Chondrocyte (in vitro differentiated cells): ENCODE measurements around the gene SUPT4H1. TPM values are rescaled to one million over a fixed set of nuclear protein-coding genes. Genes with fewer than 3 reads are reported as not detected.
A peak's percentile ranks its signal among the peaks of the same experiment; 100 is the strongest.

Experiments used
- DNase-seq: peaks from one replicate; pipeline ENCODE4 v3.0.0; 2021; ENCODE audit warnings: mixed read lengths, low spot score
- H3K27ac Mint-ChIP-seq: one replicate; pipeline ENCODE4 v1.8.0; 2021; ENCODE audit warnings: mild to moderate bottlenecking, moderate library complexity, mixed read lengths; ENCODE audit not compliant: unreplicated experiment
- H3K27me3 Mint-ChIP-seq: 2 replicates; pipeline ENCODE4 v1.8.0; 2021; ENCODE audit warnings: low read depth, mixed read lengths
- H3K36me3 Mint-ChIP-seq: 2 replicates; pipeline ENCODE4 v1.8.0; 2021; ENCODE audit warnings: low read depth, mixed read lengths
- H3K4me1 Mint-ChIP-seq: 2 replicates; pipeline ENCODE4 v1.8.0; 2021; ENCODE audit warnings: low read depth, mild to moderate bottlenecking, mixed read lengths
- H3K4me3 Mint-ChIP-seq: one replicate; pipeline ENCODE4 v1.8.0; 2021; ENCODE audit warnings: mild to moderate bottlenecking, moderate library complexity, mixed read lengths; ENCODE audit not compliant: unreplicated experiment
- H3K9me3 Mint-ChIP-seq: 2 replicates; pipeline ENCODE4 v1.8.0; 2021; ENCODE audit warnings: low read depth, mixed read lengths
- CTCF ChIP-seq: fragments of 200-600 bp; sonication (generic); IDR thresholded peaks from 2 replicates; pipeline ENCODE4 v1.5.0; 2021; ENCODE audit warnings: antibody characterized with exemption, mild to moderate bottlenecking, moderate library complexity
- total RNA-seq: library from RNA; stranded (reverse); gene quantifications from 3 replicates; pipeline ENCODE4 v1.2.1, GENCODE V29; 2021

The SUPT4H1 gene
- total RNA-seq, 1 donor from 2014 or later: 57.4 TPM

GRCh38 chr17:58329035-58329809 is 22.8 kb downstream of the SUPT4H1 start:
- Mint-ChIP-seq H3K4me1 (no peaks in the 10 kb centered on the region), H3K27me3 (peaks cover 7% of the 10 kb centered on the region), H3K9me3 (no peaks in the 10 kb centered on the region), H3K36me3 (no peaks in the 10 kb centered on the region), H3K4me3 (no peak overlapping the region), H3K27ac (no peak overlapping the region)
- TF ChIP-seq CTCF: peak; percentile 19
- peak; percentile 57 for DNase-seq

GRCh38 chr17:58328195-58329034 is 23.6 kb downstream of the SUPT4H1 start, which contains the start of gene TSPOAP1:
TSPOAP1 (minus strand) TSS chr17:58328795; CDS start chr17:58327920, 875 bp downstream.
- H3K4me3 Mint-ChIP-seq: no peak within 1 kb of the TSS
- H3K36me3 Mint-ChIP-seq: no peaks in the 10 kb centered on the region
- TF ChIP-seq CTCF: no peak
- peaks cover 7% of the 10 kb centered on the region for H3K27me3 Mint-ChIP-seq
- H3K9me3 Mint-ChIP-seq: no peaks in the 10 kb centered on the region
- no peaks in the 10 kb centered on the region for H3K4me1 Mint-ChIP-seq
- peak; percentile 78 for DNase-seq
- no peak within 1 kb of the TSS for H3K27ac Mint-ChIP-seq

- H3K4me3 Mint-ChIP-seq: no peak overlapping the region
- H3K9me3 Mint-ChIP-seq: no peaks in the 10 kb centered on the region
- no peaks in the 10 kb centered on the region for H3K4me1 Mint-ChIP-seq
- no peak for TF ChIP-seq CTCF
- H3K27me3 Mint-ChIP-seq: peaks cover 7% of the 10 kb centered on the region
- no peak overlapping the region for H3K27ac Mint-ChIP-seq
- no peaks in the 10 kb centered on the region for H3K36me3 Mint-ChIP-seq
- no peak for DNase-seq
Measured at GRCh38 chr17:58327363-58328194, 24.4 kb downstream of the SUPT4H1 start.

DNA sequence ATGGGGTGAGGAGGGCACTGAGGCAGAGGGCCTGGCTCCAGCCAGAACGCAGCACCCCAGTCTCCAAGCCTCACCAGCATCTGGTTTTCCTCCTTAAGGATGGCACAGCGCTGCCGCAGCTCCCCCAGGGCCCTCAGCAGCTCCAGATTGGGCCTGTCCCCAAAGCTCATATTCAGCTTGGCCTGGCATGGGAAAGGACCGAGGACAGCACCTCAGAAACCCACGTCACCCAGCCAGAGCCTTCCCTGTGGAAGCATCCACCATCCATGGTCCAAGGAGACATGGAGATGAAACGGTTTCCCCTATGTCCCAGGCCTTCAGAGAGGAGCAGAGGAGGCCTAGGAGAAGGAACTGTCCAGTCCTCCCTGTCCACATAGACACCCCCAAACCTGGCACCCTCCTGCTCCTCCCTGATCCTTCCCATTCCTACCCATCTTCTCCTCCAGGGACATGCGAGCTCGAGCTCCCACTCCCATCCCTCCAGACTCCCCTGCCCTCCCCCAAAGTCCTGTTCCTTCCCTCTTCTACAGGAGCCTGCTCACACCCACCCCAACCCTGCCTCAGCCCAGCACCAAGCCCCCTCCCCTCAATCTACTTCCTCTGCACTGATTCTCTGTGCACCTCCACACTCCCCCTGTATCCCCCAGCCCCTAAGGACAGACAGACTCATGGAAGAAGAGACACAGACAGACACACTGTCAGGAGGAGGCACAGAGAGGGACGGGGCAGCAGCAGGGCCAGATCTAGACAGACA is 25.2 kb downstream of the SUPT4H1 start:
- no peak for TF ChIP-seq CTCF
- no peak overlapping the region for H3K27ac Mint-ChIP-seq
- H3K9me3 Mint-ChIP-seq: no peaks in the 10 kb centered on the region
- H3K27me3 Mint-ChIP-seq: peaks cover 8% of the 10 kb centered on the region
- H3K4me3 Mint-ChIP-seq: no peak overlapping the region
- H3K36me3 Mint-ChIP-seq: no peaks in the 10 kb centered on the region
- H3K4me1 Mint-ChIP-seq: no peaks in the 10 kb centered on the region
- DNase-seq: no peak
